Fibroblast of skin of back (primary cell): ENCODE measurements around the gene CPSF7.
"Not testable (repeated sequence)": the region's sequence is repeated elsewhere in the genome, so short reads cannot be mapped to it uniquely, and the experiment has no call there.

Source experiments
- DNase-seq: peaks from one replicate; pipeline ENCODE4 v3.0.0-alpha.2; 2013

Gene CPSF7

DNA sequence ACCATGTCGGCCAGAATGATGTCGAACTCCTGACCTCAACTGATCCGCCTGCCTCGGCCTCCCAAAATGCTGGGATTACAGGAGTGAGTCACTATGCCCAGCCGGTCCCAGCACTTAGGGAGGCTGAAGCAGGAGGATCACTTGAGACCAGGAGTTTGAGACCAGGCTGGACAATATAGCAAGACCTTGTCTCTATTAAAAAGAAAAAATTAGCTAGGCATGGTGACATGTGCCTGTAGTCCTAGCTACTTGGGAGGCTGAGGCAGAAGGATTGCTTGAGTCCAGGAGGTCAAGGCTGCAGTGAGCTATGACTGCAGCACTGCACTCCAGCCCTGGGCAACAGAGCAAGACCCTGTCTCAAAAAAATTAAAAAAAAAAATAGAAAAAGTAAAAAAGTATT, 45.9 kb downstream of the CPSF7 start:
- DNase-seq = not testable (repeated sequence)

DNA sequence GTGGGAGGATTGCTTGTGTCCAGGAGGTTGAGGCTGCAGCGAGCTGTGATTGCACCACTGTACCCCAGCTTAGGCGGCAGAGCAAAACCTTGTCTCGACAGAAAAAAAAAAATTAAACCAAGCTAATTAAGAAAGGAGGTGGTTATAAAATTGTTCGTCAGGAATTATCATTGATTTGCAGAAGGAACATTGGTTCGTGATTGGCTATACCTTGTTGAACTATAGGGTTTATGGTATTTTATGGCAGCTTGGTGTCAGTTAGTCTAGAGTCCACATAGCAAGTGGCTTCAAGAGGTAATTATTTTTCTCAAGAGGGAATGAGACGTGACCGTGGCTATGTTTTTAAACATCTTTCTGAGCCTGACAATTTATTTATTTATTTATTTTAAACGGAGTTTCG, 48.9 kb downstream of the CPSF7 start:
- DNase-seq = no peak

DNA sequence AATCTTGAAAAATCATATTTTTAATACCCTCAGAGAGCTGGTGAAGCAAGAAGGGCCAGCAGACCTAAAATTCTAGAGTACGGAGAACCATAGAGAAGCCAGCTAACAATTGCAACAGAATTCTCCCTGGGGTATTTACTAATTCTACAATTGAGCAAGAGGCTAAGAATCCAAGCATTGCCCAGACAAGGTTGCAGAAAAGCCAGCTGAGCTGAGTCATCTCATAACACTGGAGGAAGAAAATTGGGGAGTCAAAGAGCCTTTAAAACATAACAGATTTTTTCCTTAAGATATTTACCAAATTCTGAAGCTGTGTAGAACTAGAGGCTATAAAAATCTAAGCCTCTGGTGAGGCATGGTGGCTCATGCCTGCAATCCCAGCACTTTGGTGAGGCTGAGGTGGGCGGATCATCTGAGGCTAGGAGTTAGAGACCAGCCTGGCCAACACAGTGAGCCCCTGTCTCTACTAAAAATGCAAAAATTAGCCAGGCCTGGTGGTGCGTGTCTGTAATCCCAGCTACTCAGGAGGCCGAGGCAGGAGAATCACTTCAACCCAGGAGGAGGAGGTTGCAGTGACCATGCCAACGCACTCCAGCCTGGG, 51.0 kb downstream of the CPSF7 start:
- DNase-seq = peak; percentile 95

DNA sequence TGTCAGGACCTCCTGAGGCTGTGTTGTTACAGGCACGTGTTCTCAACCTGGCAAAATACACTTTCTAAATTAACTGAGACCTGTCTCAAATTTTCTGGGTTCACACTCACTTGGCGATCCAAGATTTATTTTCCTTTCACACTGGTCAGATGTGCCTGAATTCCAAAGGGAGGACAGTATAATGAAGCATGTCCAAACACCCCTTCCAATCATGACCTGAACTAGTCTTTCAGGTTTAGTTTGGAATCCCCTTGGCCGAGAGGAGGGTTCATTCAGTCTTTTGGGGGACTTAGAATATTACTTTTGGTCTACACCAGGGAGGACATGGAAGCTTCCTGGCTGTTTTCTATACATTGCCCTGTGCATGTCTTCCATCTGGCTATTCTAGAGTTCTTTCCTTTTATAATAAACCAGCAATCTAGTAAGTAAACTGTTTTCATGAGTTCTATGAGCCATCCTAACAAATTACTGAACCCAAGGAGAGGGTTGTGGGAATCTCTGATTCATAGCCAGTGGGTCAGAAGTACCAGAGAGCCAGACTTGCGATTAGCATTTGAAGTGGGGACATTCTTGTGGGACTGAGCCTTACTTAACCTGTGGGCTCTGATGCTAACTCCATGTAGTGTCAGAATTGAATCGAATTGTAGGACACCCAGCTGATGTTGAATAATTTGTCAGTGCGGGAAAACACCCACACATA, 52.2 kb downstream of the CPSF7 start:
- DNase-seq = peak; percentile 20

DNA sequence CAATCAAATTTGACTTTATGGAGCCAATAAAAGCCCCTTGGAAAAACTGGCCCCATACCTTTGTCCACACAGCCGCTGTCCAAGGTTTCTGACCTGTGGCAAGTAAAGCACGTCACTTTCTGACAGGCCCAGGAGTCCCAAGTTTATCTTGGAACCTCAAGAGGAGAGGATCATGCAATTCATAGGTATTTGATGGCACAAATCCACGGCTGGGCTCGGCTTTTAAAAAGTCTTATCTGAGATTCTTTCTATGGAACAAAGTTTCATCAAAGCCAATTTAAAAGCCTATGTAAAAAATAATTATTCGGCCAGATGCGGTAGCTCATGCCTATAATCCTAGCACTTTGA, 54.0 kb downstream of the CPSF7 start:
- DNase-seq = no peak

DNA sequence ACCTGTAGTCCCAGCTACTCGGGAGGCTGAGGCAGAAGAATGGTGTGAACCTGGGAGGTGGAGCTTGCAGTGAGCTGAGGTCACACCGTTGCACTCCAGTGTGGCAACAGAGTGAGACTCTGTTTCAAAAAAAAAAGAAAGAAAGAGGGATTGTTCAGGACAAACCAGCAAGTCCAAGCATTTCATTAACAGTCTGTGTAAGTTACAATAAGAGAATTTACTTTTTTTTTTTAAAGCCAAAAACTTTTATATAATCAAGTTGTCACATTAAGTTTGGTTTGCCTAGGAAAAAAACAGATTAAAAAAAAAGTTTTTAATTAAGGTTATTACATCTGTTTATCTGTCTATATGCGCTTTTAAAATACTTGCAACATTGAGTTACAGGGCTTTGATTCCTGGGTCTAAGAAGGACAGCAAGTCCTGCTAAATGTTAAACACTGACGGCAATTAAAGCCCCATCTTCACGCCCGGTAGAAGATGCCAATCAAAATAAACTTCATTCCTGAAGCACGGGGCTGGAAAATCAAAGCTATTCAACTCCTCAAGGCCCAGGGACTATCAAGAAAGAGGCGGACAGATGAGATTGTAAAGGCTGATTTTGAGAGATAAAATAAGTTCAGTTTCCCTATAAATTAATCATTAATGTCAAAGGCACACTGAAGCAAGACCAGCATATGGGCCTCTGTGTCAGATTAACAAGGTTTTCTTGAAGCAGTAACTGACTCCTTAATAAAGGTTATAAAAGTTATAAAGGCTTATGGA, 56.9 kb downstream of the CPSF7 start:
- no peak for DNase-seq

DNA sequence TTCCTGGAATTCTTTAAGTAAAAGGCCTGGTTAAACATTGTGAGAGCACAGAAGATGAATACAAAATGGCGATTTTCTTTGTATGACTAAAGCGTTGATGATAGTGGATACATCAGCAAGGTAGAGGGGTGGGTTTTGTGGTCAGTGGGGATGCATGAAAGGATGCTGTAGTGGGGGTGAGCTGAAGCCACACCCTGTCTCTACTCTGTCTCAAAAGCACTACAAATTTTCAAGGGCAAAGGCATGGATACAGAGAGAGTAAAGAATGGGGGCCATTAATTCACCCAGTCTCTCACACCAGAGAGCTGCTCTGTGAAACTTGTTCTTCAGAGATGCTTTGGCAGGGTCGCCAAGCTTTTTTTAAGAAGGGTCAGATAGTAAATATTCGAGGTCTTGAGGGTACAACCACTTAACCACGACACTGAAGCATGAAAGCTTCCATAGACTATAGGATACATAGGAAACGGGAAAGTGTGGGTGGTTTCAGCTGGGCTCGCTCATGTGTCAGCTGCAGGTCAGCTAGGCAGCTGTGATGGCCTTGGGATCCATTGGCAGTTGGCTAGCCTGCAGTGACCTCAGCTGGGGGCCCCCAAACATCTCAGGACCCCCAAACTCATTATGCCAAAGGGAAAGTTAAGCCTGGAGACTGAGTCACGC, 59.3 kb downstream of the CPSF7 start:
- no peak for DNase-seq

DNA sequence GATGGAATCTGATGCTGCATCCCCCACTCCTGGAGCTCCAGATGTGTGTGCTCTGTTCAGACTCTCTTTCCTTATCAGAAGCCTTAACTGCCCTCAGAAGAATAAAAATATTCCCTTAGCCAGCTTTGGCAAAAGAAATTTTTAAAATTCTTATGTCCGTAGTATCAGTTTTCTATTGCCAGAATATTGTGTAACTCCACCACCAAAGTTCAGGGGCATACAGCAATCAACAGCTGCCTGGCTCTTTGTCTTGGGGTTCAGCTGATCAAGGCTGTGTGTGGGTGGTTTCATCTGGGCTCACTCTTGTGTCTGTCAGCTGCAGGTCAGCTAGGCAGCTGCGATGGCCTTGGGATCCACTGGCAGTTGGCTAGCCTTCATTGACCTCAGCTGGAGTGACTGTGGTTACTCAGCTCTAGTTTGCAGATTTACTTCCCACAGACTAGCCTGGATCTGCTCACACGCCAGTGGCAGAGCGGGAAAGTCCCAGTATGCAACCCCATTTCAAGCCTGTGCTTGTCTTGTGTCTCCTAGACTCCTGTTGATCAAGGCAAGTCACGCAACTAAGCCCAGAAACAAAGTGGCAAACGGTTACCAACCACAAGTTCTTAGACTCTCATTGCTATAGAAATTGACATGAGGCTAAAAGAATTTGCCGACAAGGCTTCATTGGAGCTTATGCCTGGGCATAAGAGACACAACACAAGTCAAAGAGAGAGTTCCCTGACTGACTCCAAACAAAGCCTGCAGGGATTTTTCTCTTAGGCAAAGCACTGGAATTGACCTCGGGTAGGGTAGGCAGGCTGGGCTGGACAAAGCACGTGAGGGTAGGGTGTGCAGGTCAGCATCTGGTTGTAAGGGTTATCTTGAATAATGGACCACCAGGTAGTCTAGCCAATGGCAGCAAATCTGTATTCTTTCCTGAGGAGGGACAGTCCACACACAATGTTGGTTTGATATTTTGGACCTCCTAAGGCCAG, 60.1 kb downstream of the CPSF7 start:
- no peak for DNase-seq

DNA sequence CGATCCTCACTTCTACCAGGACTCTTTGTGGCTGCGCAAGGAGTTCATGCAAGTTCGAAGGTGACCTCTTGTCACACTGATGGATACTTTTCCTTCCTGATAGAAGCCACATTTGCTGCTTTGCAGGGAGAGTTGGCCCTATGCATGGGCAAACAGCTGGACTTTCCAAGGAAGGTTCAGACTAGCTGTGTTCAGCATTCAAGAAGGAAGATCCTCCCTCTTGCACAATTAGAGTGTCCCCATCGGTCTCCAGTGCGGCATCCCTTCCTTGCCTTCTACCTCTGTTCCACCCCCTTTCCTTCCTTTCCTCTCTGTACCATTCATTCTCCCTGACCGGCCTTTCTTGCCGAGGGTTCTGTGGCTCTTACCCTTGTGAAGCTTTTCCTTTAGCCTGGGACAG, 61.1 kb downstream of the CPSF7 start:
- no peak for DNase-seq

DNA sequence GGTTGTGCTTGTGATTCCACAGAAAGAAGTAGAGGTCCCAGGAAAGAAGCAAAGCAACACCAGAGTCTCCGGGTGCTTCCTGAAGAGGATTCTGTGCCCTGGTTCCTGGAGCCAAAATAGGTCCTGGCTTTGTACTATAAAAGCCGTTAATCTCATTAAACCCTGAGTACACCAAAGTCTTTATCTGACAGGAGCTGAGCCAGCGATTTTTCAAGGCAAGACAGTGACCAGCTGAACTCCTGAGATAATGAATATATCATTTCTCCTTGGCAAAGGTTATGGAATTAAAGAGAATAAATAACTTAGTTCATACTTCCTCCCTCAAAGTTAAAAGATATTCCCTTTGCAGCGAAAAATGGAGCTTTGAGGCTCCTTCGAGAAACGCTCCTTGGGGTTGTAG, 62.4 kb downstream of the CPSF7 start:
- no peak for DNase-seq

DNA sequence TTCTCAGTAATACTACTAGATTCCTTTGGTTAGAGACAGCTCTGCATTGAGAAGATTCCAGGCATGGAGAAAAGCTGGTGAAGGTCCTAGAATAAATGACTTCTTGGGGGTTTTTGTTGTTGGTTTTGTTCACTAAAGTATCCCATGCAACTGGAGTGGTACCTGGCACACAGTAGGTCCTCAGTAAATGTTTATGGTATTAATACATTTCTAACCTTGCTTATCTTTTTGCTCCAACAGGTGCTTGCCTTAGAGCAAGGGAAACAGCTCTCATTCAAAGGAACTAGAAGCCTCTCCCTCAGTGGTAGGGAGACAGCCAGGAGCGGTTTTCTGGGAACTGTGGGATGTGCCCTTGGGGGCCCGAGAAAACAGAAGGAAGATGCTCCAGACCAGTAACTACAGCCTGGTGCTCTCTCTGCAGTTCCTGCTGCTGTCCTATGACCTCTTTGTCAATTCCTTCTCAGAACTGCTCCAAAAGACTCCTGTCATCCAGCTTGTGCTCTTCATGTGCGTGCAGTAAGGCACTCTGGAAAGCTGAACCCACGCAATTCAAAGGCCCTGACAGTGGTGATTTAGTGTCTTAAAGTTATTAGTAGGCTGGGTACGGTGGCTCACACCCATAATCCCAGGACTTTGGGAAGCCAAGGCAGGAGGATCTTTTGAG, 65.6 kb downstream of the CPSF7 start:
- DNase-seq = no peak

DNA sequence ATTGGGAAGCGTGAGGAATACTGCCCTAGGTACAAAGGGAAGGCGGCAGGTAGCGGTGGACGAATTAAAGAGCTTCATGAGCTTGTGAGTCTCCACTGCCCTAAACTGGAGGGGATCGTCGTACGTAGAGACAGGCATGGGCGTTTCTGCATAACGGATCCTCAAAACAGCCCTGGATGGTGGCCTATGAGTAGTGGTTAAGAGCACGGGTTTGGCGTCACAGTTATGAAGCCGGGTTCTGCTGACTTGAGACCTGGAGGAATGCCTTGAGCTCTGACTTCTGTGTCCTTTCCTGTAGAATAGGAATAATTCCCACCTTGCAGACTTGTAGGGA, 67.3 kb downstream of the CPSF7 start:
- DNase-seq = peak; percentile 47

DNA sequence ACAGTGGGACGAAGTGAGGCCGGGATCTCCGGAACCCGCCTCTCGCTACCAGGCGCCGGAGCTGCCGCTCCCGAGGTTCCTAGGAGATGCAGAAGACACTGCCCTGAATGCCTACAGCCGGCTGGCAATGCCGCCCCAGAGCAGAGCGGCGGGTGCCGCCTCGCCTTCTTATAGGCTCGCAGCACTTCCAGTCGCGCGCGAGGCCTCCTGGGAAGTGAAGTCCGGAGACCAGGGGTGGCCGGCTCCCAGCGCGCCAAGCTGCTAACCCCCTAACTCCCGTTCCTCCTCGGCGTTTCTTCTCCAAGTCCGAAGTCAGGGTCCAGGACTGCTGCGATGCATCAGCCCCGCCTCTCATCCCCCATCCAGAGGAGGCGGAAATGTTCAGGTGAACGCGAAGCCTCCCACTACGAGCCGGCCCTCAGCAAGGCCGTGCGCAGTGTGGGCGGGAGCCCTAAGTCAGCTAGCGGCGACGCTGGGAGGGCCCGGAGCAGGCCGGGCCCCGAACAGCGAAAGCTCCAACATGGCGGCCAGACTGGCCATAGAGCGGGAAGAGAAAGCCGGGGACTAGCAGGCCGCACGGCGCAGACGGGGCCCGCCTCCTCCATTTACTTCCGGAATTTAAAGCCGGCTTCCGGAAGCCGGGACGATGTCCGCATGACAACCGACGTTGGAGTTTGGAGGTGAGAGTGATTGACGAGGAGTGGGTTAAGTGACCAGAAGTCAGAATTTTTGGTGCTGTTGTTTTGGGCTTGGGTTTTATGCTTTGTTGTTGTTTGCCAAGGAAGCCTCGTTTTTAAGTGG, 67.8 kb downstream of the CPSF7 start, which contains the start of the genes CYB561A3 and TMEM138:
Gene CYB561A3, minus strand, starts transcription at position 142 of the 801 bp plus-strand sequence. CDS start 5,169 bp downstream, outside the sequence.
Gene TMEM138, plus strand, starts transcription at position 634 of the 801 bp plus-strand sequence. CDS start 2,017 bp downstream, outside the sequence.
- DNase-seq = peak; percentile 94

DNA sequence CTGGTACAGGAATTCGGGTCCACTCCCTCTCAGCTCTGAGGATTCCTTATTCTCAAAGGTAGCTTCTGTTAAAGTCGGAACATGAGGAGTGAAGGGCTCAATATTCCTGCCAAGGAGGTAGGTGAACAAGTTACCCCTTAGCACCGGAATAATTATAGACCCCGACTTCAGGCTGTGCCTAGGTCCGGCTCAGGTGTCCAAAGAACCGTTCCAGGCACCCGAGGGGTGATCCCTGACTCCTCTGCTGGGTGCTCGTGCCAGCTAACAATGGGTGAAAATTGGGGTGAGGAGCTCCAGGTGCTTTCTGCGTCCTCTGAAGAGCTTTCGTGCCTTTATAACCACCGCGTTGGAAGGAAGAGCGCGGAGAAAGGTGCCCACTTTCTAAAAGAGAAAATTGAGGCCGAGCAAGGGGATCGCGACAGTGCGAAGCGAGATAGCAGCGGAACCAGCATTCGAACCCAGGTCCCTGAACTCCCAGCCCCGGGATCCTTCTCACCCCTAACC, 68.5 kb downstream of the CPSF7 start:
- DNase-seq = no peak

DNA sequence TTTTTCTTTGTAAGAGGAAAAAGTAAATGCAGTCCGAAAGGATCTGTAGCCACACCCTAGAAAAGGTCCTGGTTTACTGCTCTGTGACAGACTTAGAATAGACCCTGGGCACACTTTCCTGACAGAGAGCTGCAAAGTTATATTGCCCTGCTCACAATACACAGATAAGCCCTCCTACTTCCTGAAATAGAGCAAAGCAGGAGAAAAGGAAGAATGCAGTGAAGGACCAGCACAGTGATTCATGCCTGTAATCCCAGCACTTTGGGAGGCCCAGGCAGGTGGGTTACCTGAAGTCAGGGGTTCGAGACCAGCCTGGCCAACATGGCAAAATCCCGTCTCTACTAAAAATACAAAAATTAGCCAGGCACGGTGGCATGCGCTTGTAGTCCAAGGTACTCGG, 70.3 kb downstream of the CPSF7 start:
- DNase-seq = no peak

DNA sequence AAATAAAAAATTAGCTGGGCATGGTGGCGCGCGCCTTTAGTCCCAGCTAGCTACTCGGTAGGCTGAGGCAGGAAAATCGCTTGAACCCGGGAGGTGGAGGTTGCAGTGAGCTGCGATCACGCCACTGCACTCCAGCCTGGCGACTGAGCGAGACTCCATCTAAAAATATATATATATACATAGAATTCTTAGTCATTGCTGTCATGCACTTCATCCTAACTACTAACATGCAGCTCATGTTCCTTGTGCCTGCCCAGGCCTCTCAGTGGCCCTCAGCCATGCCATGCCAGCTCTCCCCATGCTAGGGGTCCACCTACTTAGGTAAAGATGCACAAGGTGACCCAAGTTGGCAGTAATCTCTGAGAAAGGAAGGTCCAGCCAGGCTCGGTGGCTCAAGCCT, 71.2 kb downstream of the CPSF7 start:
- no peak for DNase-seq

DNA sequence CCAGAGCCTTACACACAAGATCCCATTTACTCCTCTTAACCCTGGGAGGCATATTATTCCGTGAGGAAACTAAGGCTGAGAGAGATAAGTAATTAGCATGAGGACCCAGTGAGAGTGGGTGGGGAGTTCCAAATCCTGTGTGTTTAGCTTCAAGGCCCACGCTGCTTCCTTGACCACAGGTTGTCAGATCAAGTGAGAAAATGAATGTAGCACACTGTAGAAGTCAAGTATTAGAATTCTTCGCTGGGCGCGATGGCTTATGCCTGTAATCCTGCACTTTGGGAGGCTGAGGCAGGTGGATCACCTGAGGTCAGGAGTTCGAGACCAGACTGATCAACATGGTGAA, 71.9 kb downstream of the CPSF7 start:
- DNase-seq = no peak

DNA sequence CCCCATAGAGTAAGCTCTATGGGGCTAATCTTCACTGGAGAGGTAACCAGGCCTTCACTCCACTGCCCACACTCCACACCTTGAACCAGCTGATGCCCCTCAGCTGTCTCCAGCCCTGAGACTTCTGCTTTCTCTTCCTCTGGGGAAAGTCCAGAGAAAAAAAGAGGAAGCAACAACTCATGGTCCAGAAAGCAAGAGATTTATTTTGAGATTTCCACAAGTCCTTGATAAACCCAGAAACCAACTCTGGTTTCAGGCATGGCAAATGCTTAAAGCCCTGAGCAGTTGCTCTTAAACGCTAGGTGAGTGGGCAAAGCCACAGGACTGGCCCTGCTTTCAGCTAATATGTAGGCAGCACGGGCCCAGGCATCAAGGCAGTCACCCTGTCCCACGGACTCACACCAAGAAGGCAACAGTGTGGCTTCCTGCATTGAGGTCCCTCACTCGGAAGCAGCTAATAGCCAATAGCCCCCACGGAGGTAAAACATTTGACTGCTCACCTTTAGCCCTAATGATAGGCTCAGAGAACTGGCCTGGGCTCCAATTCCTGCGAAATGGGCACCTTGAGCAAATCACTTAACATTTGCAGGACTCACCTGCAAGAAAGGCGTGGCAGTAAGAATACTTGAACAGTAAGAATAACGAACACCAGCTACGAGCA, 72.4 kb downstream of the CPSF7 start:
- DNase-seq = no peak

DNA sequence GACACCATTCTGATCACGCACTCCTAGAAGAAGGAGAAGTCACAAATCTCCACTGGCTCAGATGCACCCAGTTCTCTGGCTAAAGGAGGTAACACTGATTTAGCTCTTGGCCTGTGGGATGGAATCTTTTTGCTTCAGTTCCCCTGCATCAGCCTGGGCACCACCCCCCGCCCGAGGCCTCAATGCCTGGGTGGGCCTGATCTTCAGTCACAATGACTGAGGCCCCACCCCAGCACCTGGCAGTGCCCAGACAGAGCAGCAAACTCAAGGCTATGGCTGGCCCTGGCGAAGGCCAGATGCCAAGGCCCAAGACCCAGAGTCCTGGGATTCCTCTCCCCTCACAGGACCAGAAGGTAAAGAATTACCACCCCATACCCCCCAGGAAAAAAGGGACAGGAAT, 73.1 kb downstream of the CPSF7 start:
- DNase-seq = no peak

DNA sequence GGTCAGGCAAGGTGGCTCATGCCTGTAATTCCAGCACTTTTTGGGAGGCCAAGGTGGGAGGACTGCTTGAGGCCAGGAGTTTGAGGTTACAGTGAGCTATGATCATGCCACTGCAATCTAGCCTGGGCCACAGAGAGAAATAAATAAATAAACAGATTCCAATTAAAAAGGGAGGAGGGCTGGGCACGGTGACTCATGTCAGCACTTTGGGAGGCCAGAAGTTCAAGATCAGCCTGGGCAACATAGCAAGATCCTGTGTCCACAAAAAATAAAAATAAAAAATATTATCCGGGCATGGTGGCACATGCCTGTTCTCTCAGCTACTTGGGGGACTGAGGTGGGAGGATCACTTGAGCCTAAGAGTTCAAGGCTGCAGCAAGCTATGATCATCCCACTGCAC, 75.6 kb downstream of the CPSF7 start:
- no peak for DNase-seq
